ENCODE measurements around the gene IPCEF1.
"Not testable (repeated sequence)": the region's sequence is repeated elsewhere in the genome, so short reads cannot be mapped to it uniquely, and the experiment has no call there.

Gene IPCEF1

DNA sequence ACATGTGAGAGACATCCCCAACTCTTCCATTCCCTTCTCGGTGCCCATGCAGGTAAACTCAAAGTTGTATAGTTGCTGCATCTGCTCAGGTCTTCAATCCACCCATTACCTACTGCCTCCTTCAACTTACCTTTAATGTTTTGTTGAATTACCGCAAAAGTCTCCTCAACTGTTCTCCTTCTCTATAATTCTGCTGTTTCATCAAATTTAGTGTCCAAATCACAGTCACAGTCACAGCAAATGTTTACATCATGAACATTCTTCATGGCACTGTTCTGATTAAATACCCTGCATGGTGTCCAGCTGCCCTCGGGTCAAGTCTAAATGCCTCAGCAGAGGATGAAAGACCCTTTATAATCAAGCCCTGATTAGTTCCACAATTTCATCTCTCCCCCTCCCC, 130.1 kb downstream of the IPCEF1 start:
- no peak for DNase-seq (ENCODE audit: low read depth in 2 of 2, low spot score in 1 of 2)

DNA sequence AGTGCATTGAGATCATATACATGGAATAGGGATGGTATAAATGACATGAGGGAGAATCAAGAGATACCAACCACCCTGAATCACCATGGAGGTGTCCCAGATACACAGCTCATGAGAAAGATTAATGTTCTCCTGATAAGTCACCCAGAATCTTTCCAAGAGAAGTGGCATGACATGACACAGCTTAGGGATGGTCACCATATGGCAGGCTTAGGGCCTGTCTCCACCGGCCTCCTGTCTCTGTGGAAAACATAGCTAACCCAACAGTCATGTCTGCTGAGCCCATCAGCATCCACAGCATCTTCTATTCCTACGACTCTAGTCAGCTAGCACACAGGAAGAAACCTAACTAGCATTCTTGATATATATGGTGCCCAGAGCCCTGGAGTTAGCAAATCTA, 133.3 kb downstream of the IPCEF1 start:
- no peak for DNase-seq (ENCODE audit: low read depth in 2 of 2, low spot score in 1 of 2)

DNA sequence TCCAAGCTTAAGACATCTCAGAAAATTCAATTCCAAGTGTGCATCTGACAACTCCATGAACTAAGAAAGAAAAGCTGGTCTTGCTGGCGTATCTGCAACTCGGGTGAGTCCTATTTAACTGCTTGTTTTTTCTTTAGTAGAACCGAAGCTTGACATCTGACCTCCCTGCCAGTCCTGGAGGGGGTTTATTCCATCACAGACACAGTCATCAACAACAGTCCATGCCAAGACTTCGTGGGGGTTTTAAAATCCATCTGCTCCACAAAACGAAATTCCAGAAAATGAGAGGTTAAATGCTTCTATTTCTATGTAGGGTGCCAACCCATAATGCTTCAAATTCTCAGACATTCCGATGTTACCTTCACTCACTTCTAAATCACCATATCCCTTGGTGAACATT, 133.9 kb downstream of the IPCEF1 start:
- DNase-seq (ENCODE audit: low read depth in 2 of 2, low spot score in 1 of 2), result no peak

DNA sequence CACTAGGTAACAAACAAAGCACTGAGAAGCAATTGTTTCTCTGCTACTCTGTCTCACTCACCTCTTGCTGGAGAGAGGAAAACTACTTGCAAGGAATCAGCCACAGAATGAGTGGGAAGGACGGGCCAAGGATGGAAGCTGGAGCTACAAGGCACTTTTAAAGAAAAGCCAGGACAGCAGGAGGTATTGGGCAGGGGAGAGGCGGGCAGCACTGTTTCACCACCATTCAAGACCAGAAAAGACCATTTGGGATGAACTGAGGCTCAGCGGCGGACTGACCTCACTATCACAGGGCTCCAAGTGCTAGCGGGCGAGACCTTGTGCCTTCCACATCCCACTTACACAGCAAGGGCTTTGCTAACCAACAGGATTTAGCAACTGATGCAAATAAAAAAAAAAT, 137.4 kb downstream of the IPCEF1 start:
- DNase-seq (ENCODE audit: low read depth in 2 of 2, low spot score in 1 of 2), result no peak

DNA sequence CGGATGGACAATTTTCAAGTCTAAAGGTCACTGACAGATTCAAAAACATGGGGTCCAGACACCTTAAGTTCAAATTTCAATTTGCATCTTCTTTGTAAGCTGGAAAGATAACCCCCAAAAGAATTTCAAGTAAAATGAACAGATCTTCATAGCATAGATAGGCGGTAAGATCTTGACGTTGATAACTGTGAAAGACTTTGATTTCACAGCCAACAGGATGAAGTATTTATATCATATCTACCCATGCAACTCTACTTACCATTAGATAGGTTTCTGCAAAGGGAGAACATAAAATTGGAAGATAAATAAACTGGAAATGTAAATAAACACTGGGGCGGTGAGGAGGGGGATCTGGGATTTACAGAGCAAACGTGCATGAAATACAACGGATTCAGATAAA, 137.8 kb downstream of the IPCEF1 start:
- DNase-seq (ENCODE audit: low read depth in 2 of 2, low spot score in 1 of 2), result no peak

DNA sequence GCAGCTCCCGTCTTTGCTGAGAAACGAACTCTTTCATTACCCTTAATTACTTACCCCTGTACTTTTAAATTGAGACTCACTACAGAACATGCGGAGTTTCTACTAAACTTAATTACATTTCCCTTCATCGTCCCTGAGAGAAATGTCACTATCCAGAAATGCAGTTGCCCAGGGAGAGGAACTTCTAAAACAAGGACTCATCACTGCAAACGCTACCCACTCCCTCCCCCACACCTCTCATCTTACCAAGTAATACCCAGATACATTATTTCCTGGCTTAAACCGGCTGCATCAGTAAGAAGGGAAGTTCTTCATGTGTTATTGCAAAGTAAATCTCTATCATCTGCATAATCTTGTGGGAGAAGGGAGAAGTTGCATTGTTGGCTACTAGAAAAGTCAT, 138.3 kb downstream of the IPCEF1 start:
- no peak for DNase-seq (ENCODE audit: low read depth in 2 of 2, low spot score in 1 of 2)

DNA sequence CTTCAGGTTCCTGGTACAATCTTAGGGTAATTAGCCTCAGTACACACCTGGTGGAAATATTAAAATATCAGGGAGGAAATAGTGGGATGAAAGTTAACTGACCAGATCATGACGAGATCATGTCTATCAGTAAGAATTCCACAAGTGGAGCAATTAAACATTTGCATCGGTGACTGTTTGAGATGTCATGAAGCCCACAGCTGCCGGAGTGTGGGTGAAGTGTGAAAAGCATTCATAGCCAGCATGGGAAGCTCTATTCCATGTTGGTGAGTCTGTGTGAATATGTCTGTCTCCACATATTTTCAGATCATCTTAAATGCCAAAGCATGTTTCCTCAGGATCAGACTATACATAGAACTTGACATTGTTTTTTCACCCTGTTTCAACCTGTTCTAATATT, 142.8 kb downstream of the IPCEF1 start:
- DNase-seq (ENCODE audit: low read depth in 2 of 2, low spot score in 1 of 2), result no peak

DNA sequence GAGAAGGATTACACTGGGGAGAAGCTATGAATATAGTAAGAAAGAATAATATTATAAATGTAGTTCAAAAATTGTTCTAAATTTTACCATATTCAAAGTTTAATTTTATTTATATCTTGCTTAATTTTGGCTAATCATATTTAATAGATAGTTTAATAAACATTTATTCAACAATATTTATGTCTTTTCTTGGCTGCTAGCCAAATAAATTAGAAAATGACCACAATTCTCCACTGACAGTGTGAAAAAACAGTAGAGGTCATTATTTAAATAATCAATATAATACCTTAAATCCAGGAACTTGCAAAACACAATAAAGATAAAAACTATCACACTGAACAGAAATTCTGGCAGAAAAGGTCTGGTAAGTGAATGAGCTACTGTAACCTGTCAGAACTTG, 145.9 kb downstream of the IPCEF1 start:
- DNase-seq (ENCODE audit: low read depth in 2 of 2, low spot score in 1 of 2), result no peak

DNA sequence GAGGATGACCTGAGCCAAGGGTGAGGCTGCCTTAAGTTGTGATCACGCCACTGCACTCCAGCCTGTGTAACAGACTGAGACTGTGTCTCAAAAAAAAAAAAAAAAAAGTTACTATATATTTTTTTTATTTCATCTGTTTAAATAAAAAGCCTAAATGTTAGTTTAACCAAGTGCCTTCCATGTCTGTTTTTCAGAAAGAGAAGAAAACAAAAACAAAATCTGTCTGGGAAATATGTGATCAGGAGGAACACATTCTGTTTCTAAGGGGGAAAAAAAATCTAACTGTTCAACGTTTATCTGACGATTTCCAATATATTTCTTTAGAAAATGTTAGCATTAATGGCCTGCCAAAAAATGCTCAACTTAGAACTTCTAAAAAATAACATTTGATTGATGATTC, 147.0 kb downstream of the IPCEF1 start:
- no peak for DNase-seq (ENCODE audit: low read depth in 2 of 2, low spot score in 1 of 2)

DNA sequence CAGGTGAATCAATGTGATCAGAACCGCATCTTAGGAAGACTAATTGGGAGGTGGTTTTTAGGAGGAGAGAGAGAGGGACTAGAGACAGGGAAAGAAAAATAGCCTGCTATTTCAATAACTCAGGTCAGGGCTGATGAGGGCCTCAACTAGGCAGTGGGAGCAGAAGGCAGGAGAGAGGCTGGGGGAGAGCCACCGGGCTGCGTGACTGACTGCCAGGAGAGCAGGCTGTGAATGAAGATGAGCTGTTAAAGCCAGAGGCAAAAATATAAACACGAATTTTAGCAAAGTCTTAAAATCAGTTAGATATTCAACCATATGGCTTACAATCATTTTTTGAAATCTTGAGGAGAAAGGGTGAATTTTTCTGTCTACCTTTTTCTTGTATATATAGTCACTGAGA, 149.6 kb downstream of the IPCEF1 start:
- no peak for DNase-seq (ENCODE audit: low read depth in 2 of 2, low spot score in 1 of 2)

DNA sequence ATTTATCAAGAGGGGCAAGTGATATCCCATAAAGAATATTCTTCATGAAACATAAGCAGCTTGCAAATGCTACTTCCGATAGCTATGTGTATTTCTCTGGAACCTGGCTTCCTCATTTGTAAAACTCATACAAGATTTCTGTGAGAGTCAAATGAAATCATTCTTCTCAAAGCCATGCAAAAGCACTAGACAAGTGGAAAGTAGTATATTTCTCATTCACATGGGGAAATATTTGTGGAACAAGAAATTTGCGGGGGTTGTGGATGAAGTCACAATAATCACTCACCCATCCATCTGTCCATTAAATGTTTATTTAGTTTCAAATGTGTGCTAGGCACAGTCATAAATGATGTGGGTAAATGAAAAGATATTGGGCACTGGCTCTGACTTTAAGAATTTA, 150.5 kb downstream of the IPCEF1 start:
- DNase-seq (ENCODE audit: low read depth in 2 of 2, low spot score in 1 of 2), result no peak

DNA sequence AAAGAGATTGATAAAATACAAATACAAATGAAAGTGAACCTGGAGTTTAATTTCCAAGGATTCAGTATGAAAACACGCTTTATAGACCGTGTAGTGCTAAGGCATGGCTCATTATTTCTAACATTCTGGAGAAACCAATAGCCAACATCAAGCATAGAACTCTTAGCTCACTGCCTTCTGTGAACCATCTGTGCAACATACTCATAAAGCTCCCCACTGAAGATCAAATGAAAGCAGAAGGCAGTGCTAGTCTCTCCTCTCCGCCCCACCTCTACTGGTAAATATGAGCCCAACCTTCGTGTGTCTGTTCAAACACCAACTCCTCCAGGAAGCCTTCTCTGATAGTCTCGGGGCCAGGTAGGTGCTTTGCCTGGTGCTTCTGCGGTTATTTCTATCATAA, 153.6 kb downstream of the IPCEF1 start:
- DNase-seq (ENCODE audit: low read depth in 2 of 2, low spot score in 1 of 2), result no peak

DNA sequence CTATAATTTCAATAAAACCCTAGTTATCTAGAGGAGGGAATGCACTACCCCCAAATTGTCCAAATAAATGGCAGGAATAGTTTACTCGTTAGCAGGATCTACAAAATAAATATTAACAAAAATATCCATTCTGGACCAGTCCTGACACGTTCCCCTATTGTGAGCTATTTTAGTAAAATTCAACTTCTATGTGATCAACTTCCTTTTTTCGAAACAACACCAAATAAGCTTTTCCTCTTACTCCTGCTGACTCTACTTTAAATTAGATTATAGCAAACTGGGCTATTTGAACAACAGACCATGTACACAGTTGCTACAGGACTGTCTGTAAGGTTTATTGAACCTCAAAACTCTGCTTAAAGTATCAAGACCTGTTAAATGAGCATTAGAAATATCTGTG, 154.3 kb downstream of the IPCEF1 start:
- no peak for DNase-seq (ENCODE audit: low read depth in 2 of 2, low spot score in 1 of 2)

DNA sequence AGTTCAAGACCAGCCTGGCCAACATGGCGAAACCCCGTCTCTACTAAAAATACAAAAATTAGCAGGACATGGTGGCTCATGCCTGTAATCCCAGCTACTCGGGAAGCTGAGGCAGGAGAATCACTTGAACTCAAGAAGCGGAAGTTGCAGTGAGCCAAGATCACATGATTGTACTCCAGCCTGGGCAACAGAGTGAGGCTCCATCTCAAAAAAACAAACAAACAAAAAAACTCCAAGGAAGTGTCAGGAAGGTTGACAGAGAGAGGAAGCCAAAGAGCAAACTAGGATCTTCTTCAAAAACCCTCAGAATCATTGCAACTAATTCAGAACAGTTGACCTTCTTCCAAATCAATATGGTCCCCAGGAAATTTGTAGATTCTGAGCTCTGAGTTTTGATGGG, 154.9 kb downstream of the IPCEF1 start:
- not testable (repeated sequence) for DNase-seq (ENCODE audit: low read depth in 2 of 2, low spot score in 1 of 2)

DNA sequence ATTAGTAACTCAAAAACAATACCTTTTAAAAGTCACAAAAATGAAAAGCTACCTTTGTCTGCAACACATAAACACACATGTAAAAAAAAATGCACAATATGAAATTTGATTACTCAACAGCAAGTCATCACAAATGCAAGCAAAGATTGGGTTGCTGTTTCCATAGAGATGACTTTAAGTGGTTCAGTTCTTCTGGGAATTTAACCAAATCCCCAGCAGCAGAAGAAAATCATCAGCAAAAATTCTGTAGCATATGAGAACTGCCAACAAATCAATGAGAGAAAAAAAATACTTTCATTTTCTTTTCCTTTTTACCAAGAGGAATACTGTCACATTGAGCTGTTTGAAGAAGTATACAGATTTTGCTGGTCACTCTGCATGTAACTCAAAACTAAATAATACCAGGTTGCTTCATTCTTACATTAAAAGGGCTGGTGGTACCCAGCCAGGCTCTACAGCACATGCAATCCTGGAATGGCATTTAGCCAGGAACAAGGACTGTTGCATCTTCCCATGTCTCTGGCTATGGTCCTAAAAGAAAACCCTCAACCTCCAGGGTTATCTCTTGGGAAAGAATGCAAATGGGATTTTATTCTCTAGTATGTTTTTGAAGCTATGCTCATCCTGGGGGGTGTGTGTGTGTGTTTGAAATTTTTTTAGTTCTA, 159.3 kb downstream of the IPCEF1 start:
- DNase-seq (ENCODE audit: low read depth in 2 of 2, low spot score in 1 of 2), result no peak

DNA sequence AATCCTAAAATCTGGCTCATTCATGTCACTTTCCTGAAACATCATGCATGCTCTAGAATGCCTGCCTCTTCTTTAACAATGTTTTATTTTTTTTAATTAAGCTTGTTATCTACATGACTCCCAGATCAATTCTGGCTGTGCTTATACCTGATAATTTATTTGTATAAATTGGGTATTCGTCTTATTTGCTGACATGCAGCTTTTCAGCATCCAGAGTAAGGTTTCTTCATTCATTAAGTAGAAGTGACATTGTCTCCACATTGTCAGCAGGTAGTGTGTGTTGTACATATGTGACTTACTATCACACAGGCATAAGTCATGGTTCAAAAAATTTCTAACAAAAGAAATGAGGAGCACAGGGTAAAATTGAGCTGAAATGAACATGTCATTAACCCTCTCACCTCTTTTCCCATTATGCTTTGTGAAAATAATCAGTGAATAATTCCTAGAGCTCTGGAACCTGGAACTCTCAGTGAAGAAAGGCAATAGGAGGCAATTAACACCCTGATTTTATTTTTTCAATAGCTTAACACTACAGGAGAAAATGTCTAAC, 160.2 kb downstream of the IPCEF1 start:
- DNase-seq (ENCODE audit: low read depth in 2 of 2, low spot score in 1 of 2), result no peak

DNA sequence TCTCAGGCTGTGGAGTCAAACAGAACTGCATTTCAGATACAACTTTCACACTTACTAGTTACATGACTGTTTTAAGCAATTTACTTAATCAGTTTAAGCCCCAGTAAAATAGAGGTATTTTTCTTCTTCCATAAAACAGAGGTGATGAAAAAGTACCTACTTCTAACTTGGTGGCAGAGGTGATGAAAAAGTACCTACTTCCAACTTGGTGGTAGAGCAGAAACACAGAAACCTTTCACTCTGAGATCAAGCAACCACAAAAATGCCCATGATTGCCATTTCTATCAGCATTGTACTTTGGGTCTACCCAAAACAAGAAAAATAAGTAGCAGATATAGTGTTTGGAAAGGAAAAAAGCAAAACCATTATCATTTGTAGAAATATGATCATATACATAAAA, 168.9 kb downstream of the IPCEF1 start:
- DNase-seq (ENCODE audit: low read depth in 2 of 2, low spot score in 1 of 2), result no peak

DNA sequence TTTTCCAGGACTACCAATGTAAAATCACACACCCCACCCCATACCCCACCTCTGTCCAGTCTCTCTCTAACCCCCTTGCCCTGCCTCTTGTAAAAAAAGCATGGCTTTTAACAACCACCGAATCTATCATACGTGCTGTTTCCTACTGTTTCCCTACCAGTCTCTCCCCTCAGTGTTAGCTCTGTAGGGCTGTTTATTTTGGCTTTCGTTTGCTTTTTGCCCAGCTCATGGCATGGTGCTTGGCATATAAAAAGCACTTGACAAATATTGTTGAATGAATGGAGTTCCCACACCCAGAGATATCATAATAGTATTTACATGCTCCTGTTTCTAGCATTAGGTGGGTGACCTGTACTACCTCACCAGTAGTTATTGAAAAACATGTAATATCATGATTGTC, 169.4 kb downstream of the IPCEF1 start:
- DNase-seq (ENCODE audit: low read depth in 2 of 2, low spot score in 1 of 2), result no peak

DNA sequence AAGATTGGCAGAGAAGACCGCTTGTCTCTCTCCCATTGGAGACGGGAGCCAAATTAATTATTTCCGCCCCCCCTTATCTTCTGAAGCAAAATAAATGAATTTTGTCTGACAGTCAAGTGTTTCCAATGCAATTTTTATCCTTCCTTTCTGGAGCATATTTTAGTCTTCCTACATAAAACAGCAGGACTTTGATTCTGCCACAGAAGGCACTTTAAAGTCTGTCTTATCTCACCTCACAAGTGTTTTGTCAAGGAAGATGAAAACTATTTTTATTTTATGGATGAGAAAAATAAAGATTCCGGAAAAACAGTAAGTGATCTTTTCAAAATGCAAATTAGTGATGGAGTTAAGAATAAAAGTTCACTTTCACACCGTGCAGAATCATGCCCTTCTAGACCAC, 177.2 kb downstream of the IPCEF1 start:
- DNase-seq (ENCODE audit: low read depth in 2 of 2, low spot score in 1 of 2), result no peak

DNA sequence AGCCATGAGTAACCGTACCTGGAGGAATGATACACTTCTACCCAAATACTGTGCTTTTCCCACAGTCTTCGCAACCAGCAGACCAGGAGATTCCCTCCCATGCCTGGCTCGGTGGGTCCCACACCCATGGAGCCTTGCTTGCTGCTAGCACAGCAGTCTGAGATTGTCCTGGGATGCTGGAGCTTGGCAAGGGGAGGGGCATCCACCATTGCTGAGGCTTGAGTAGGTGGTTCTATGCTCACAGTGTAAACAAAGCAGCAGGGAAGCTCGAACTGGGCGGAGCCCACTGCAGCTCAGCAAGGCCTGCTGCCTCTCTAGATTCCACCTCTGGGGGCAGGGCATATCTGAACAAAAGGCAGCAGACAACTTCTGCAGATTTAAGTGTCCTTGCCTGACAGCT, 184.2 kb downstream of the IPCEF1 start:
- DNase-seq (ENCODE audit: low read depth in 2 of 2, low spot score in 1 of 2), result not testable (repeated sequence)

DNA sequence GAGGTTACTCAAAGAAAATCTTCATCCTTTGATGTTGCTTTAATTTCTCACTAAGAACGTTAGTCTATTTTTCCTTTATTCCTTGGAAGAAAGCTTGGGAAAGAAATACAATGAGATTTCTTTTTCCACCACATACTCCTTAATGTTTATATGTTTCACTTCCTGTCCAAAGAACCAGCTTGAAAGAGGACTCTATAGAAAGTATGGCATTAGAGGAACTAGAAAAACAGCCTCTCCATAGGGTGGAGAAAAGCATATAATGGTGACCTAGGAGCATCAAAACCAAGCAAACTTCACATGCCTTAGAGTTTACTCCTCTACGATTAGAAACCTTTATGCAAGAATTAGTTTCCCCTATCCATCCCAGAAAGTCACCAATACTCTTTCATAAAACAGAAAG, 186.5 kb downstream of the IPCEF1 start:
- DNase-seq (ENCODE audit: low read depth in 2 of 2, low spot score in 1 of 2), result no peak

DNA sequence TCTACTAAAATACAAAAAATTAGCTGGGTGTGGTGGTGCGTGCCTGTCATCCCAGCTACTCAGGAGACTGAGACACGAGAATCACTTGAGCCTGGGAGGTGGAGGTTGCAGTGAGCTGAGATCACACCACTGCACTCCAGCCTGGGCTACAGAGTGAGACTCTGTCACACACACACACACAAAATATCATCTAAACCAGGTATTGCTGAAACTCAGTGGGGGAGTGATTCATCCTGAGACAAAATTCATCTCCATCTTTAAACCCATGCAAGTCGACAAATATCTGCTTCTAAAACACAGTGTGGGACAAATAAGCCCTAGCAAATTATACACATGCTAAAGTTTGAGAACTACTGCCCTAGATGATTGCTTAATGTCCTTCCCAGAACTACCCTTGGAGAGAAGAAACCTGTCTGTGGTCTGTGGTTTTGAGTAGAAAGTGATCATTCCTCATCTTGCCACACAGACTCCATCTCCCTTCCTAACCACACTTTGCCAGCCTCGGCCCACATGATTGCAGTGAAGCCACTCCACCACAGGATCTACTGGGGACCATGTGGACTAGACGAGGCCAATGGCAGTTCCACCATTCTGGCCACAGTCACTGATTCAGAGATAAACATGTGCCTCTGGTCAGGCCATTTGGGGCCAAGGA, 187.3 kb downstream of the IPCEF1 start:
- no peak for DNase-seq (ENCODE audit: low read depth in 2 of 2, low spot score in 1 of 2)

DNA sequence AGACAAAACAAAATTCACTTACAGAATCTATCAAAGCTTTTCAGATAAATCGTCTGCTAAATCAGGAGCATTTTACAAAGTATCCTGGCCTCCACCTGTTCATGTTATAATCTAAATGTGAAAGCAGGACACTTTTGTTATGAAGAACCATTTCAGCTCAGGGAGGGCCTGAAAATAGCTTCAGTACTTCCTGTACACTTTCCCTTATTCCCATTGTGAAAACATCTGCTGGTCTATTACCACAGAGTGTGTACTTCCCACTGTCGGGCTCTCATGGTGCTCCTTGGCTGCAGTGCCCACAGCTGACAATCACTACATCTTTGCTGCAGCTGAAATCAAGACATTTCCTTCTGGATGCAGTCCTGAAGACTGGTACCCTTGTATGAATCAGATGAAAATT, 189.5 kb downstream of the IPCEF1 start:
- DNase-seq (ENCODE audit: low read depth in 2 of 2, low spot score in 1 of 2), result no peak
